HCT116 (cell line): ENCODE measurements around the gene EIF4G3. TPM values are rescaled to one million over a fixed set of nuclear protein-coding genes. Genes with fewer than 3 reads are reported as not detected.
A peak's percentile ranks its signal among the peaks of the same experiment; 100 is the strongest.

Experiments
- ATAC-seq: fragments of 200-7000 bp; cut with Tn5 transposase; 2 replicates; pipeline ENCODE4 v1.9.1; 2020; ENCODE audit warnings: mild to moderate bottlenecking, moderate library complexity
- BruUV-seq: library from RNA; stranded (reverse); fragments of 400-500 nt; replicated peaks from 2 replicates; lab custom pipeline; 2021; lab: Mats Ljungman, UMichigan
- CTCF ChIA-PET: fragments of 300-600 bp; sonication (Branson Sonifier 250); formaldehyde crosslinking; loops from one replicate; lab custom pipeline; 2021; ENCODE audit warnings: antibody characterized with exemption; lab: Charles Lee
- POLR2A ChIA-PET: fragments of 300-600, 350-600 bp; sonication (Branson Sonifier 250); formaldehyde crosslinking; loops from one replicate; lab custom pipeline; 2021; ENCODE audit warnings: antibody characterized with exemption; lab: Charles Lee
- RAD21 ChIA-PET, 2 experiments: fragments of 300-600 bp; sonication (Branson Sonifier 250); formaldehyde crosslinking; loops; one replicate each; lab custom pipeline; 2023; ENCODE audit warnings: low total read pairs in 2 of 2; ENCODE audit not compliant: uncharacterized antibody in 2 of 2, unreplicated experiment in 2 of 2, low non-redundant PET in 1 of 2; lab: Charles Lee
- DNase-seq: peaks from one replicate; pipeline ENCODE4 v3.0.0-alpha.2; 2010; ENCODE audit warnings: low read depth, low spot score
- H2AFZ ChIP-seq: fragments of 200-600 bp; shearing (Covaris generic), sonication (generic); 2 replicates; pipeline ENCODE4 v1.6.1; 2017; ENCODE audit warnings: low read depth, mixed run types, mixed read lengths, antibody characterized with exemption, low read length; ENCODE audit not compliant: poor library complexity, severe bottlenecking
- H3K27ac ChIP-seq: 2 replicates; pipeline ENCODE4 v1.5.1; 2012; ENCODE audit warnings: low read depth, low read length
- H3K27me3 ChIP-seq: fragments of 200-600 bp; sonication (generic); 2 replicates; pipeline ENCODE4 v1.6.1; 2016; ENCODE audit warnings: mixed run types, low read length, mixed read lengths; ENCODE audit not compliant: insufficient read depth
- H3K36me3 ChIP-seq, 2 experiments: fragments of 200-500 bp in 1 of 2; fragments of 200-600 bp in 1 of 2; sonication (Bioruptor generic) in 1 of 2; sonication (generic) in 1 of 2; 2 replicates each; pipeline versions ENCODE4 v1.5.1 to v1.6.1; 2014 to 2016; ENCODE audit warnings: low read length in 2 of 2, inconsistent platforms in 1 of 2, mixed read lengths in 1 of 2, mixed run types in 1 of 2; ENCODE audit not compliant: insufficient read depth in 2 of 2, control insufficient read depth in 1 of 2
- H3K4me1 ChIP-seq, 2 experiments: fragments of 200-600 bp in 1 of 2; sonication (generic) in 1 of 2; 2 replicates each; pipeline versions ENCODE4 v1.5.1 to v1.6.1; 2012 to 2017; ENCODE audit warnings: low read length in 2 of 2, inconsistent platforms in 1 of 2, mild to moderate bottlenecking in 1 of 2, mixed read lengths in 1 of 2, mixed run types in 1 of 2, moderate library complexity in 1 of 2; ENCODE audit not compliant: insufficient read depth in 2 of 2, control insufficient read depth in 1 of 2
- H3K4me2 ChIP-seq: fragments of 200-600 bp; sonication (generic); 2 replicates; pipeline ENCODE4 v1.6.1; 2017; ENCODE audit warnings: mixed run types, low read length, mixed read lengths
- H3K4me3 ChIP-seq, 2 experiments: fragments of 200-600 bp in 1 of 2; sonication (generic) in 1 of 2; replicated peaks in 1 of 2; 2 replicates each; pipeline ENCODE4 v1.5.1; 2011 to 2016; ENCODE audit warnings: low read length in 2 of 2, control low read depth in 1 of 2, low read depth in 1 of 2, mild to moderate bottlenecking in 1 of 2, mixed read lengths in 1 of 2, mixed run types in 1 of 2
- H3K79me2 ChIP-seq: fragments of 200-600 bp; sonication (generic); 2 replicates; pipeline ENCODE4 v1.6.1; 2017; ENCODE audit warnings: mild to moderate bottlenecking, mixed run types, low read length, moderate library complexity, mixed read lengths; ENCODE audit not compliant: insufficient read depth
- H3K9ac ChIP-seq: fragments of 200-600 bp; sonication (generic); 2 replicates; pipeline ENCODE4 v1.6.1; 2016; ENCODE audit warnings: low read length, mixed read lengths
- H3K9me2 ChIP-seq: fragments of 200-600 bp; sonication (generic), shearing (Covaris generic); 2 replicates; pipeline ENCODE4 v1.6.1; 2017; ENCODE audit warnings: mixed run types, mild to moderate bottlenecking, moderate library complexity; ENCODE audit not compliant: insufficient read depth
- H3K9me3 ChIP-seq, 2 experiments: fragments of 200-500 bp in 1 of 2; fragments of 200-600 bp in 1 of 2; sonication (Bioruptor generic) in 1 of 2; sonication (generic) in 1 of 2; 2 replicates each; pipeline ENCODE4 v1.6.1; 2014 to 2017; ENCODE audit warnings: low read length in 2 of 2, mixed read lengths in 2 of 2, inconsistent platforms in 1 of 2, low read depth in 1 of 2, mild to moderate bottlenecking in 1 of 2, mixed run types in 1 of 2, moderate library complexity in 1 of 2; ENCODE audit not compliant: control insufficient read depth in 1 of 2, insufficient read depth in 1 of 2
- H4K20me1 ChIP-seq: fragments of 200-600 bp; sonication (generic), shearing (Covaris generic); 2 replicates; pipeline ENCODE4 v1.6.1; 2017; ENCODE audit warnings: mixed run types, mild to moderate bottlenecking, moderate library complexity; ENCODE audit not compliant: insufficient read depth
- CBX3 ChIP-seq: IDR thresholded peaks from 2 replicates; pipeline ENCODE4 v1.6.1; 2012; ENCODE audit warnings: low read depth
- EZH2 ChIP-seq: fragments of 200-600 bp; sonication (generic); IDR thresholded peaks from 2 replicates; pipeline ENCODE4 v1.6.1; 2017; ENCODE audit warnings: antibody characterized with exemption, mixed run types
- EZH2phosphoT487 ChIP-seq: fragments of 200-600 bp; IDR thresholded peaks from 2 replicates; pipeline ENCODE4 v1.6.1; 2018; ENCODE audit warnings: antibody characterized with exemption, borderline replicate concordance
- POLR2AphosphoS5 ChIP-seq: IDR thresholded peaks from 2 replicates; pipeline ENCODE4 v1.6.1; 2011; ENCODE audit warnings: mild to moderate bottlenecking, low read depth, low read length, moderate library complexity
- RAD21 ChIP-seq: IDR thresholded peaks from 2 replicates; pipeline ENCODE4 v1.6.1; 2012; ENCODE audit warnings: low read depth, mild to moderate bottlenecking
- SIN3A ChIP-seq: IDR thresholded peaks from 2 replicates; pipeline ENCODE4 v1.6.1; 2012; ENCODE audit warnings: low read depth
- SP1 ChIP-seq: IDR thresholded peaks from 2 replicates; pipeline ENCODE4 v1.6.1; 2012; ENCODE audit warnings: low read depth
- TCF7L2 ChIP-seq: IDR thresholded peaks from 2 replicates; pipeline ENCODE4 v1.7.0; 2011; ENCODE audit warnings: borderline replicate concordance, inconsistent platforms; ENCODE audit not compliant: insufficient read depth, insufficient read length; ENCODE audit errors: extremely low read depth
- ZFX ChIP-seq: fragments of 450-650 bp; IDR thresholded peaks from 2 replicates; pipeline ENCODE4 v1.6.1; 2017
- ZNF274 ChIP-seq: fragments of 200-500 bp; sonication (Bioruptor generic); IDR thresholded peaks from 2 replicates; pipeline ENCODE4 v1.6.1; 2014; ENCODE audit warnings: mild to moderate bottlenecking, low read depth, low read length, inconsistent platforms
- intact Hi-C: fragments of 100-400 bp; cut with micrococcal nuclease; formaldehyde crosslinking; loops from 2 replicates; pipeline ENCODE4 v1.10.0; 2022
- total RNA-seq: library from RNA; stranded (reverse); gene quantifications from one replicate; pipeline ENCODE4 v1.2.1, GENCODE V29; 2021; ENCODE audit not compliant: unreplicated experiment
- TF ChIP-seq, protein P1 (sequence below): IDR thresholded peaks from 2 replicates; pipeline ENCODE4 v1.6.1; 2012
- TF ChIP-seq, protein P2 (sequence below): IDR thresholded peaks from 2 replicates; pipeline ENCODE4 v1.6.1; 2012
- TF ChIP-seq, protein P3 (sequence below): IDR thresholded peaks from 2 replicates; pipeline ENCODE4 v1.6.1; 2011; ENCODE audit warnings: mild to moderate bottlenecking, low read length, moderate library complexity; ENCODE audit not compliant: insufficient replicate concordance; ENCODE audit errors: extremely low read depth

Gene EIF4G3
- total RNA-seq, 1 experiment from 2014 or later, result 40.1 TPM

DNA sequence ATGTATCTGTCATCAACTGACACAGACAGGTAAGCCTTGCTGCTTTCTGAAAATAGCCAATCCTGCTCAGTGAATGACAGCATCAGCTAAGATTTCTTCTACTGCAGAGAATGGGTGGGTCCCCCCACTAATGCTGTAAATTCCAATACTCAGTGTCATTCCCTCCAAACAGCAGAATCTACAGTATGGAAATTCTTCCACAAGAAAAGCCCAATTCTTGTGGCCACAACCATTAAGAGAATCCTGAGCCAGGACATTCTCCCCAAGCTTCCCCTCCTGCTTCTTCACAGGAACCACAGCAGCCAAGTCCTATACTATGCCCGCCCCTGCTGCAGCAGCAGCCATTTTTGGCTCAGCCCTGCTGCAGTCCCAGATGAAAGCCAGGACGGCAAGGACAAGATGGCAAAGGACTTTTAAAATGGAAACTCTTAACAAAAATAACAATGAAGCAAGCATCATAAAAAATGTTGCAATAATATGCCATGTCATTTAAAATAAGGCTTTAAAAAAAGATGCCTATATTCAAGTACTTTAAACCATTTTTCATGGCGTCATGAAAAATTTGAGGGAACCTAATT, 26.8 kb downstream of the EIF4G3 start (continued):
- TF ChIP-seq, protein P1, sequence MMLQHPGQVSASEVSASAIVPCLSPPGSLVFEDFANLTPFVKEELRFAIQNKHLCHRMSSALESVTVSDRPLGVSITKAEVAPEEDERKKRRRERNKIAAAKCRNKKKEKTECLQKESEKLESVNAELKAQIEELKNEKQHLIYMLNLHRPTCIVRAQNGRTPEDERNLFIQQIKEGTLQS, result no peak
- 0 out of 2 replicates have a peak, but pooled peaks have one; percentile 47 for TF ChIP-seq CBX3
- no peak for TF ChIP-seq SIN3A

DNA sequence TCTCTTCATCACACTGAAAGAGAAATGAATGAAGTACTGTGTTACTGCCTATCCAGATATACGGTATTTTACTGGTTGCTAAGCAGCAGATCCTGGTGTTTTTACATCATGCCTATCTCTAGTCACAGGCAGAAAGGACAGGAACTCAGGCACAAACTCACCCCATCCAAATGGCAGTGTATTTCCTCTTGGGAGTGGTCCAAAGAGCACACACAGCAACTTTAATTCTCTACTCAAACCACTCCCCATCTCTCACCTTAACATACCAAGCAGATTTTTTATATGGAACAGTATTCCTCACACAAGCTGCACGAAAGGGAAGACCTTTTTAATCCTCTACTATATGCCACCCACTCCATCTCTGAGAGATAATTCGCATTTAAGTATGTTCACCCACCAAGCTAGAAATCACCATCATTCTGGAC, 27.3 kb downstream of the EIF4G3 start:
- Histone ChIP-seq H3K9me2 (no peaks in the 10 kb centered on the region), H2AFZ (no peak overlapping the region), H3K79me2 (peaks cover 37% of the 10 kb centered on the region), H3K4me3 (peak overlapping the region in 1 of 2 experiments; percentile 35; a peak in 2 of 4 replicates), H3K27me3 (no peaks in the 10 kb centered on the region), H3K4me1 (peaks cover 46 to 52% of the 10 kb centered on the region in 2 experiments), H3K9me3 (no peaks in the 10 kb centered on the region), H3K27ac (peak overlapping the region; percentile 74), H3K9ac (peak overlapping the region; percentile 54), H3K4me2 (peak overlapping the region; percentile 70), H4K20me1 (no peaks in the 10 kb centered on the region), H3K36me3 (no peaks in the 10 kb centered on the region)
- ATAC-seq, result no peak; the same call in 1 of the 2 replicates
- peak; percentile 6 for DNase-seq
- no TSS peak for BruUV-seq
- ChIA-PET CTCF (no interaction called here), POLR2A (no interaction called here), RAD21 (no interaction called here)
- TF ChIP-seq, protein P2, sequence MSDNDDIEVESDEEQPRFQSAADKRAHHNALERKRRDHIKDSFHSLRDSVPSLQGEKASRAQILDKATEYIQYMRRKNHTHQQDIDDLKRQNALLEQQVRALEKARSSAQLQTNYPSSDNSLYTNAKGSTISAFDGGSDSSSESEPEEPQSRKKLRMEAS, result no peak
- TF ChIP-seq CBX3, result no peak
- no peak for TF ChIP-seq EZH2phosphoT487
- intact Hi-C loops, result no loop called here

DNA sequence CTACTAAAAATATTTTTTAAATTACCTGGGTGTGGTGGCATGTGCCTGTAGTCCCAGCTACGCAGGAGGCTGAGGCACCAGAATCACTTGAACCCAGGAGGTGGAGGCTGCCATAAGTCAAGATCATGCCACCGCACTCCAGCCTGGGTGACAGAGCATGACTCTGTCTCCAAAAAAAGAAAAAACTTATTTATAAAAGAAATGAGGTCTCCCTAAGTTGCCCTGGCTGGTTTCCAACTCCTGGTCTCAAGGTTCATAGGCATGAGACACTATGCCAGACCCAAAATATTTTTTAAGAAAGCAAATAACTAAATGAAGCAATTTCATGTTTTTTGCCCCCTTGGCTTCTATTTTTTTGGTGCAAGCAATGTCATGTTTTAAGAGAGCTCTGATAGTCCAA, 32.9 kb downstream of the EIF4G3 start:
- BruUV-seq, result no TSS peak
- no peaks in the 10 kb centered on the region for H3K9me2 ChIP-seq
- H3K27ac ChIP-seq, result no peak overlapping the region
- H3K4me3 ChIP-seq, result no peak overlapping the region
- ATAC-seq (no peak), DNase-seq (no peak)
- no peaks in the 10 kb centered on the region for H3K9me3 ChIP-seq
- CTCF ChIA-PET, result no interaction called here
- H4K20me1 ChIP-seq, result no peaks in the 10 kb centered on the region
- H3K27me3 ChIP-seq, result no peaks in the 10 kb centered on the region
- H3K4me2 ChIP-seq, result no peak overlapping the region
- no peak overlapping the region for H3K9ac ChIP-seq
- H3K4me1 ChIP-seq, result peaks cover 0 to under 1% of the 10 kb centered on the region in 2 experiments; a peak in 2 of 4 replicates
- RAD21 ChIA-PET, result no interaction called here
- POLR2A ChIA-PET, result no interaction called here
- peaks cover 13% of the 10 kb centered on the region for H3K79me2 ChIP-seq
- H2AFZ ChIP-seq, result no peak overlapping the region
- no peaks in the 10 kb centered on the region for H3K36me3 ChIP-seq
- intact Hi-C loops, result no loop called here
- TF ChIP-seq TCF7L2 (no peak), ZFX (no peak), POLR2AphosphoS5 (no peak), SP1 (no peak), EZH2 (no peak), RAD21 (no peak), ZNF274 (no peak)
- TF ChIP-seq, protein P1, result no peak
- TF ChIP-seq, protein P3, sequence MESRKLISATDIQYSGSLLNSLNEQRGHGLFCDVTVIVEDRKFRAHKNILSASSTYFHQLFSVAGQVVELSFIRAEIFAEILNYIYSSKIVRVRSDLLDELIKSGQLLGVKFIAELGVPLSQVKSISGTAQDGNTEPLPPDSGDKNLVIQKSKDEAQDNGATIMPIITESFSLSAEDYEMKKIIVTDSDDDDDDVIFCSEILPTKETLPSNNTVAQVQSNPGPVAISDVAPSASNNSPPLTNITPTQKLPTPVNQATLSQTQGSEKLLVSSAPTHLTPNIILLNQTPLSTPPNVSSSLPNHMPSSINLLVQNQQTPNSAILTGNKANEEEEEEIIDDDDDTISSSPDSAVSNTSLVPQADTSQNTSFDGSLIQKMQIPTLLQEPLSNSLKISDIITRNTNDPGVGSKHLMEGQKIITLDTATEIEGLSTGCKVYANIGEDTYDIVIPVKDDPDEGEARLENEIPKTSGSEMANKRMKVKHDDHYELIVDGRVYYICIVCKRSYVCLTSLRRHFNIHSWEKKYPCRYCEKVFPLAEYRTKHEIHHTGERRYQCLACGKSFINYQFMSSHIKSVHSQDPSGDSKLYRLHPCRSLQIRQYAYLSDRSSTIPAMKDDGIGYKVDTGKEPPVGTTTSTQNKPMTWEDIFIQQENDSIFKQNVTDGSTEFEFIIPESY, result no peak
